ENCODE measurements around the gene CCNF.

Gene CCNF

DNA sequence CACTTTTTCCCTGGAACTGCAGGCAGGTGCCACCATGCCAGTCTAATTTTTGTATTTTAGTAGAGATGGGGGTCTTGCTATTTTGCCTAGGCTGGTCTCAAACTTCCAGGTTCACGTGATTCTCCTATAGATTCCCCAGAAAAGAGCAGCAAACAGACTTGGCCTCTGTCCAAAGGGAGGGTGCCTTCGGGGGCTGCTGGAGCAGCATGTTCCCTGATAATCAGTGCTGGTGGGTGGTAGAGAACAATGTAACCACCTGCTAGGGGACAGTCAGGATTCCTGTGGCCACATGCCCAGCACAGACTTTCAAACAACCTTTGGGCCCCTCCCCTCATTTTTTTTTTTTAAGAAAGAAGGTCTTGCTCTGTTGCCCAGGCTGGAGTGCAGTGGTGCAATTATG is 14.2 kb upstream of the CCNF start:
- DNase-seq (ENCODE audit: extremely low spot score) = no peak
- ChIA-PET POLR2A (no interaction called here), CTCF (no interaction called here)
- TF ChIP-seq SUZ12 (IDR thresholded peaks at IDR 0.05) = no peak
- no peak for TF ChIP-seq LEF1 (IDR thresholded peaks at IDR 0.05; ENCODE audit: borderline replicate concordance)
- TF ChIP-seq NFRKB (IDR thresholded peaks at IDR 0.05) = no peak
- TF ChIP-seq ELF4 (IDR thresholded peaks at IDR 0.05) = no peak
- no peak for TF ChIP-seq FOXK2 (IDR thresholded peaks at IDR 0.05)
- TF ChIP-seq SP1 (IDR thresholded peaks at IDR 0.05) = no peak
- no peak for TF ChIP-seq ARNT (IDR thresholded peaks at IDR 0.05)
- no peak for TF ChIP-seq TARDBP (IDR thresholded peaks at IDR 0.05)
- TF ChIP-seq L3MBTL2 (conservative IDR thresholded peaks at IDR 0.05) = no peak
- TF ChIP-seq FOXM1 (IDR thresholded peaks at IDR 0.05; ENCODE audit: borderline replicate concordance) = no peak
- TF ChIP-seq FOXA1 (IDR thresholded peaks at IDR 0.05) = no peak
- no peak for TF ChIP-seq HDGF (IDR thresholded peaks at IDR 0.05; ENCODE audit: borderline replicate concordance)
- TF ChIP-seq, protein P1, sequence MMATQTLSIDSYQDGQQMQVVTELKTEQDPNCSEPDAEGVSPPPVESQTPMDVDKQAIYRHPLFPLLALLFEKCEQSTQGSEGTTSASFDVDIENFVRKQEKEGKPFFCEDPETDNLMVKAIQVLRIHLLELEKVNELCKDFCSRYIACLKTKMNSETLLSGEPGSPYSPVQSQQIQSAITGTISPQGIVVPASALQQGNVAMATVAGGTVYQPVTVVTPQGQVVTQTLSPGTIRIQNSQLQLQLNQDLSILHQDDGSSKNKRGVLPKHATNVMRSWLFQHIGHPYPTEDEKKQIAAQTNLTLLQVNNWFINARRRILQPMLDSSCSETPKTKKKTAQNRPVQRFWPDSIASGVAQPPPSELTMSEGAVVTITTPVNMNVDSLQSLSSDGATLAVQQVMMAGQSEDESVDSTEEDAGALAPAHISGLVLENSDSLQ (IDR thresholded peaks at IDR 0.05) = no peak
- TF ChIP-seq ZNF384 (IDR thresholded peaks at IDR 0.05) = no peak
- no peak for TF ChIP-seq CTBP1 (IDR thresholded peaks at IDR 0.05; ENCODE audit: borderline replicate concordance)

DNA sequence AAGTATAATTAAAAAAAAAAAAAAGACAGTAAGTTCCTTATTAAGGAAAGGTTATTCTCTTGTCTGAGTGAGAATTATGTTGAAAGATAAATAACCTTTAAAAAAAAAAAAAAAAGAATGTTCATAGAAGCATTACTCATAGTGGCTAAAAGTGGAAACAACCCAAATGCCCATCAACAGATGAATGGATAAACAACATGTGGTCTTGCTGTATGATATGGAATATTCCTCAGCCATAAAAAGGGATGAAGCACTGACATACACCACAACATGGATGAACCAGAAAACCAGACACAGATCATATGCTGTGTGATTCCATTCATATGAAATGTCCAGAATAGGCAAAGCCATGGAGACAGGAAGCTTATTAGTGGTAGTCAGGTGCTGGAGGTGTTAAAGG is 9.2 kb upstream of the CCNF start:
- no peak for DNase-seq (ENCODE audit: extremely low spot score)
- ChIA-PET CTCF (no interaction called here), POLR2A (no interaction called here)
- TF ChIP-seq FOXK2 (IDR thresholded peaks at IDR 0.05) = no peak
- TF ChIP-seq NFRKB (IDR thresholded peaks at IDR 0.05) = no peak
- TF ChIP-seq HDGF (IDR thresholded peaks at IDR 0.05; ENCODE audit: borderline replicate concordance) = no peak

DNA sequence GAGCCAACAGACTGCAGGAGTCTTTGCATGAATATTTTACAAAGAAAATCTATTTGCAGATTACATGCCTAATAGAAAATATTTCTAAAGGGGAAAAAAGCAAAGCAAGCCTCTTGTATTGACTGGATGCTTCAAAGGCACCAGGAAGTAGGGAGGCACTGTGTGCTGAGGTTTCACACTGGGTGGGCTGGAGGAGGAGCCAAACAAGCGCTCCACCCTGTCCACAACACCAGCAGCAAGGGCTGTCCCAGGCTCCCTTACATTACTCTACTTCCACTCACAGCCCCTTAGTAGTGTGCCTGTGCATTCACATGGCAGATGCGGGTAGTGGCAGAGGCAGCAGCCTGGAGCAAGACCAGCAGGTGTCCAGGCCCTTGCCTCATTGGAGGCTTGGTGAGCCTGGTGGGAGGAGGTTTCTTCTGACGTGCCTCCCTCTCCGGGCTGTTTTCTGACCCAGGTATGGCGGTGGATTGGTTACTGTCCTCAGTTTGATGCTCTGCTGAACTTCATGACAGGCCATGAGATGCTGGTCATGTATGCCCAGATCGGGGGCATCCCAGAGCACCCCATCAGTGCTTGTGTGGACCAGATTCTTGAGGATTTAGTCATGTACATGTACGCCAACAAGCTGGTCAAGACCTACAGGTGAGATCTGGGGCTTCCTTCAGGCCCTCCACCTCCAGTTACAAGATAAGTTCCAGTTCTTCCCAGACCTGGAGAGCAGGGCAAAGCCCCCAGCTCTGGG is 7.0 kb upstream of the CCNF start:
- ChIA-PET POLR2A (no interaction called here), CTCF (interaction anchor here (0.9 kb wide), 1 partner anchor 12 kb away, joined by 3 read pairs; no protein-coding TSS in a partner anchor)
- DNase-seq (ENCODE audit: extremely low spot score) = no peak
- TF ChIP-seq ZNF384 (IDR thresholded peaks at IDR 0.05) = no peak
- TF ChIP-seq FOXA1 (IDR thresholded peaks at IDR 0.05) = no peak
- TF ChIP-seq HDGF (IDR thresholded peaks at IDR 0.05; ENCODE audit: borderline replicate concordance) = no peak
- TF ChIP-seq CTBP1 (IDR thresholded peaks at IDR 0.05; ENCODE audit: borderline replicate concordance) = no peak
- no peak for TF ChIP-seq SUZ12 (IDR thresholded peaks at IDR 0.05)
- TF ChIP-seq, protein P1 (IDR thresholded peaks at IDR 0.05) = no peak
- no peak for TF ChIP-seq L3MBTL2 (conservative IDR thresholded peaks at IDR 0.05)
- TF ChIP-seq BHLHE40 (IDR thresholded peaks at IDR 0.05; ENCODE audit: borderline replicate concordance) = no peak
- no peak for TF ChIP-seq FOXK2 (IDR thresholded peaks at IDR 0.05)

DNA sequence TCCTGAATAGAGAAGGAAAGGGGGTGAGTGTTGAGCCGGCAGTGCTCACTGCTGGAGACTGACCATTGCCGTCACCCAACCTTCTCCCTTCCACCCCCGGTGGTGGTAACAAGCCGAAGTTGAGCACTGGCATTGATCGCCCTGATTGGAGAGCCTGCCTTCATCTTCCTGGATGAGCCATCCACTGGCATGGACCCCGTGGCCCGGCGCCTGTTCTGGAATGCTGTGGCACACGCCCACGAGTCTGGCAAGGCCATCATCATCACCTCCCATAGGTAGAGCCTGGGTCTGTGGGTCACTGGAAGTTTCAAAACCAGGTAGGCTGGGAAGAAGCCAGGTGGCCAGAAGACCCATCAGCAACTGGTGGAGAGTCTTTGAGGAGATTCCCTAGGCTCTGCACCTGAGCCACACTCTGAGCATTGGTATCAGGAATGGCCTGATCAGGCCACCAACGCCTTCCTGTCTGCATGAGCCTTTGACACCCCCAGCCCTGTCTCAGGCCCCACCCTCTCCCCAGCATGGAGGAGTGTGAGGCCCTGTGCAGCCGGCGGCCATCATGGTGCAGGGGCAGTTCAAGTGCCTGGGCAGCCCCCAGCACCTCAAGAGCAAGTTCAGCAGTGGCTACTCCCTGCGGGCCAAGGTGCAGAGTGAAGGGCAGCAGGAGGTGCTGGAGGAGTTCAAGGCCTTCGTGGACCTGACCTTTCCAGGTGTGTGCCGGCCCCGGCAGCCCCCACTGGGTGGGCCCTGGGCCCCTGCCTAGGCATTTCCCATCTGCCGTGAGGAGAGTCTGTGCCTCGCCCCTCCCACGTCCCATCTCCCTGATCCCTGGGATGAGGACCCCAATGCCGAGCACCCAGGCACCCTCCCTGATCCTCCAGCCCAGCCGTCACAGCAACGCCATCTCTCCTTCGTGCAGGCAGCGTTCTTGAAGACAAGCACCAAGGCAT is 4.9 kb upstream of the CCNF start:
- DNase-seq (ENCODE audit: extremely low spot score) = no peak
- CTCF ChIA-PET = no interaction called here
- POLR2A ChIA-PET = no interaction called here
- TF ChIP-seq LEF1 (IDR thresholded peaks at IDR 0.05; ENCODE audit: borderline replicate concordance) = no peak
- TF ChIP-seq HDGF (IDR thresholded peaks at IDR 0.05; ENCODE audit: borderline replicate concordance) = no peak
- no peak for TF ChIP-seq FOXA1 (IDR thresholded peaks at IDR 0.05)
- TF ChIP-seq ZNF384 (IDR thresholded peaks at IDR 0.05) = no peak
- TF ChIP-seq, protein P1 (IDR thresholded peaks at IDR 0.05) = no peak
- no peak for TF ChIP-seq L3MBTL2 (conservative IDR thresholded peaks at IDR 0.05)
- TF ChIP-seq TARDBP (IDR thresholded peaks at IDR 0.05) = no peak
- no peak for TF ChIP-seq BHLHE40 (IDR thresholded peaks at IDR 0.05; ENCODE audit: borderline replicate concordance)
- TF ChIP-seq SUZ12 (IDR thresholded peaks at IDR 0.05) = no peak
- TF ChIP-seq SP1 (IDR thresholded peaks at IDR 0.05) = no peak
- no peak for TF ChIP-seq ELF4 (IDR thresholded peaks at IDR 0.05)
- TF ChIP-seq ARNT (IDR thresholded peaks at IDR 0.05) = no peak
- TF ChIP-seq CTBP1 (IDR thresholded peaks at IDR 0.05; ENCODE audit: borderline replicate concordance) = no peak
- TF ChIP-seq FOXK2 (IDR thresholded peaks at IDR 0.05) = no peak
- TF ChIP-seq FOXM1 (IDR thresholded peaks at IDR 0.05; ENCODE audit: borderline replicate concordance) = no peak
- no peak for TF ChIP-seq NFRKB (IDR thresholded peaks at IDR 0.05)

DNA sequence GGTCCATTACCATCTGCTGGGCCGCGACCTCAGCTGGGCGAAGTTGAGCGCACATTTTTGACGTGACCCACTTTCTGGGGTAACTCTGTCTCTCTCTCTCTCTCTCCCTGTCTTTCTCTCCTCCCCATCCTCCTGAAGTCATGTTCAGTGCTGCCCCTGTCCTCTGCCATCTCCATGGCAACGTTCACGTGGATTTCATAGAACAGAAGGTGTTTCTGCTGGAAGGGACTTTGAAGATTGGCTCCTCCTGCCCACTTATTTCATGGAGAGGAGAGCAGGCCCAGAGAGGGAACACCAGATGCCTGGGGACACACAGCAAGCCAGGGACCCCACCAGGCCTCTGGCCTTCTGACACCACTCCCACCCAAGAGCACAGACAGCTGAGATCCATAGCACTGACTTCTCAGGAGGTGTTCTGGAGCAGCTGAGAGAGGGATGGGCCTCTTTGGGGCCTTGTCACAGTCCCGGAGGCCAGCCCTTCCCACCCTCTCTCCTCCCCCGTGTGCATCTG is 4.2 kb upstream of the CCNF start:
- ChIA-PET POLR2A (no interaction called here), CTCF (interaction anchor here (1.1 kb wide), 1 partner anchor 11 kb away, joined by 3 read pairs; no protein-coding TSS in a partner anchor)
- no peak for DNase-seq (ENCODE audit: extremely low spot score)
- TF ChIP-seq SUZ12 (IDR thresholded peaks at IDR 0.05) = no peak
- no peak for TF ChIP-seq ELF4 (IDR thresholded peaks at IDR 0.05)
- TF ChIP-seq ZNF384 (IDR thresholded peaks at IDR 0.05) = no peak
- no peak for TF ChIP-seq CTBP1 (IDR thresholded peaks at IDR 0.05; ENCODE audit: borderline replicate concordance)
- no peak for TF ChIP-seq NFRKB (IDR thresholded peaks at IDR 0.05)
- TF ChIP-seq L3MBTL2 (conservative IDR thresholded peaks at IDR 0.05) = no peak
- no peak for TF ChIP-seq BHLHE40 (IDR thresholded peaks at IDR 0.05; ENCODE audit: borderline replicate concordance)
- no peak for TF ChIP-seq FOXM1 (IDR thresholded peaks at IDR 0.05; ENCODE audit: borderline replicate concordance)
- TF ChIP-seq, protein P1 (IDR thresholded peaks at IDR 0.05) = no peak
- no peak for TF ChIP-seq FOXA1 (IDR thresholded peaks at IDR 0.05)
- TF ChIP-seq LEF1 (IDR thresholded peaks at IDR 0.05; ENCODE audit: borderline replicate concordance) = no peak
- no peak for TF ChIP-seq FOXK2 (IDR thresholded peaks at IDR 0.05)
- no peak for TF ChIP-seq HDGF (IDR thresholded peaks at IDR 0.05; ENCODE audit: borderline replicate concordance)
- no peak for TF ChIP-seq ARNT (IDR thresholded peaks at IDR 0.05)
- no peak for TF ChIP-seq TARDBP (IDR thresholded peaks at IDR 0.05)
- no peak for TF ChIP-seq SP1 (IDR thresholded peaks at IDR 0.05)
